NOMO-1 treated with dmso at 0.1 percent for 144 hours (cell line): ENCODE results near the gene MTARC2.

Experiments
- DNase-seq: peaks from one replicate; lab custom pipeline; 2025; ENCODE audit not compliant: unreplicated experiment; lab: John Stamatoyannopoulos, UW

Gene MTARC2

DNA sequence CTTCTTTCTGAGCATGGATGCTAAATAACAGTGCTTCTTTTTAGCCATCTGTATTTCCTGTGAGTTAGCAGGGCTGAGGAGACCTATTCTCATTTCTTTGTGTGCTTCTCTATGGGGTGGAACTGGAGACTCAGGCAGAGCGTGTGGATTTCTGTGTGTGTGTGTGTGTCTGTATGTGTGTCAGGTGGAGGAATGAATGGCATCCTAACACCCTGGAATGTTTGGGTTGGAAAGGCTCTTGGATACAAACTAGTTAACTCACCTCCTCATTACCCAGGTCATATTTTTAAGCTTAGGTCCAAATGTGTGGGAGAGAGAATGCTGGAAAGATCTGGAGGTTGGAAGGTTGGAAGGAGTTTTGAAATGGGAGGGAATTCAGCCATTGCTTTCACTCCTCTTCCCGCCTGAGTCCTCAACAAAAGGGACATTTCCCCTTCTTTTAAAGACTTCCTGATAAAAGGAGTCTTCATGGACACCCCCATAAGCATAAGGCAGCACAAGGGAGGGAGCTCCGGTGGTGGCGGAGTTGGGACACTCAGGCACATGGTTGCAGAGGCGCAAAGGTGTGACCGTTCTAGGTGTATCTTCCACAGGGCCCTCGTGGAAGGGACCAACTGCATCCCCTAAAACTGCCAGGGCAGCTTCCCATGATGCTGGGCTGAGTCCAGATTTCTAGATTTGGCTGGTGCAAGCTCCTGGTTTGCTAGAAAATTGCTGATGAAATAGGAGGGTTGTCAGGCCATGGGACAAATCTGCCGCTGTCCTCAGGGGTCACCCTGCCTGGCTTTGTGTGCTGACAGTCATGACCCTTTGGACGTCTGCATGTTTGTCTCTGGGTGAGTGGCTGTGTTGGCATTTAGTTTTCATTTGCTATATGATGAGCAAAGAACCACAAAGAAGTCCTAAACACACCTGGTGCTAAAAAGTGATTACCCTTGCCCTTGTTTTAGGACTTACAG lies 76.2 kb downstream of the MTARC2 start:
- no peak for DNase-seq

DNA sequence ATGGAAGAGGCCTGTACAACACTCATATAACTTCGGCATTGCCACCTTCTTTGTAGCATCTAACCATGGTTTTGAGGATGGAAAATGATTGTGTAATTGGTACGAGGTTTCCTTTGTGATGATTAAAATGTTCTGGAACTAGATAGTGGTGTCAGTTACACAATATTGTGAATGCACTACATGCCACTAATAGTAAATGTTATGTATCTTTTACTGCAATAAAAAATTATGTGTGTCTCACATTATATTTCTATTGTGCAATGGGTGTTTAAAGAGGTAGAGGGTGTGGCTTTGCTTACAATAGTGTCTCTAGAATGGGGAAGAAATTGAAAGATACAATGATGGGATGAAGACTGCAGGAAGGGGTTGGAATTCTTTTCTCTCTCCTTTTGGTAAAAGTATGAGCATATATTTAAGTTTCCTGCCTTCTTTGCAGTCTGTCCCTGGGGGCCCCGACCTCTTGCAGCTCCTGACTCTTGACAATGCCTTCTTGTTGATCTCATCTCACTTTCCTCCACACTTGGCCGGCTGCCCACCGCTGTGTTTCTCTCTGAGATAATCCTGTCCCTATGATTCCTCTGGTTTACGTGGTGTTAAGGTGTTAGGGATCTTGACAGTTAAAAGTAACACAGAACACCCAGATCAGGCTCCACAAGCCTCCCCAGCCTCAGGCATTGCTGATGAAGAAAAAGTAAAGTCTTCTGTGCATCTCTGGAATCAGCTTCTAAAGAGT lies 77.9 kb downstream of the MTARC2 start:
- DNase-seq, result no peak

DNA sequence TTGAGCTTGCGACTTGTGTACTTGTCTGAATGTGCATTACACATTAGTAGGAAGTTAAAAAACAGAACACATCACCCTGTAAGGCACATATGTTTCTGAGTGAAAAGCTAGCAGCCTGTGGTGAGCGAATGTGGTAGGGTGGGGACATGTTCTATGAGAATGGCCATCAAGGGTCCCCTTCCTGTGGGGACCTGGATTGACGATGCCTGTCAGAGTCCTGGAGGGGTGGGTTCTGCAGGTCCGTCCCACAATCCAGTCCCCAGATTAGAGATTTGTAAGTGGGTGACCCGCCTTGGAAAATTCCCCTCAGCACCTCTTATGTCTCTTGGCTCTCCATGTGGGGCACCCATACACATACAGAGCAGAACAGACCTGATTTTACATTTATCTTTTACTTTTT lies 78.6 kb downstream of the MTARC2 start:
- no peak for DNase-seq

DNA sequence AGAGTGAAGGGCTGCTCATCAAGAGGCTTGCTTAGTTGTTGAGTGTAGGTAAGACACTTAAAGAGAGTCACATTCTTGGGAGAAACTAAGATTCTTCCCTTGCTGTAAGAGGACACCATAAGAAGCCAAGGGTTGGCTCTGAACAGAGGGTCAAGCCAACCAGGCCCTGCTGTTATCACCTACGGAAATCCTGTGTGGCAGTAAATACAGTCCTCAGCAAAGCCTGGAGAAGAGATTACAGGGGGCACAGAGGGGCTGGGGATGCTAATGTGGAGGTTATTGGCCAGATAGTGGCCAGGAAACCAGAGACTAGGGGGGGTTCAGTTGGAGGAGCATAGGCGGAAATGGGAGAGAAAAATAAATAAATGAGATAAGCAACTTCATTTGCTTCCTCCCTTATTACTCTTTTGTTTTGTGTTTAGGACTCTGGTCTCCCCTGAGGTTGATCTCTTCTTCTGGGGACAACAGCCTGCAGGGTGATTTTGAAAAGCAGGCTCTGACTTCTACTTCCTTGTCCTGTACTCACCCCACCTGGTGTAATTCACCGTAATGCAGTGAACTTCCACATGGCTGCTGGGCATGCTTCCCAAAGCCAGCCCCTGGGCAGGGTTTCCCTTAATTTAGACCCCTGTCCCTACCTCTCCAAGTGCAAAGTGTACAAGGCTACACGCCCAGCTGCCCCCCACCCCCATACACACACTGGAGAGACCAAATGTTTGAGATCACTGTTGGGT lies 79.5 kb downstream of the MTARC2 start:
- no peak for DNase-seq

DNA sequence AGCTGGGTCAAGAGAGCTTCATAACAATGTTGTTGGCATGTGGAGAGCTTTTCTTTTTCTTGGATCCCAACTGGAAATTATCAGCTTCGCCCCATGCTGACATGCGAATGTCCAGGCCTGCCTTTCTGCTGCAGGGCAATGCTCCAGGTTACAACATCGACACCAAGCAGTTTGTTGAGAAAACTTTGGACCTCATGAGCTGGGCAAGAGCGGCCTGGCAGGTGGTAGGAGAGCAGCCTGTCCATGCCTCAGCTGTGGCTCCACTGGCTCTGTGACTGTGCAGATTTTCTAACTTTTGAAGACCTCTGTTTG lies 80.0 kb downstream of the MTARC2 start:
- no peak for DNase-seq

DNA sequence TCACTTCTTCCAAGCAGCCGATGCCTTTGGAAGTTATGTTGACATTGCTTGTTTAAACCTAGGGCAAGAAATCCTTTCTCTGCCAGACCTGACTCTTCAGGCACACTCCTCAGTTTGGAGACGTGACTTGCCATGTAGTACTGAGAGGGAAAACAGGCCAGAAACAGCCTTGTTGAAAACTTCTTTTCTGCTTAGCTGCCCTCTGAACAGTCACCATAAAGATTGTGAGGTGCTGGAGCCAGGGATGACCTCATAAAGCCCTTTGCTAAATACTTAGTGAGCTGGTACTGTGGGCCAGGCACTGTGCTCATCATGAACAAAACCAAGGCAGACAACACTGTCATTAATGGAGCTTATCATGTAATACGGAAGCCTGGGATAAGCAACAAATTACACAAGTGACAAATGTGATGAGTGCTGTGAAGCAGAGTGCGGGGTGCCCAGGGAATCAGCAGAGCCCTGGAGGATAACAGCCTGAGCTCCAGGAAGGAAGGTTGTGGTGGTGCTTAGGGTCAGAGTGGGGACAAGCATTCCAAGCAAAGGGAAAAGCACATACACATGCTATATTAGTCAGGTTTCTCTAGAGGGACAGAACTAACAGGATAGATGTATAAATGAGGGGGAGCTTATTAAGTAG lies 80.9 kb downstream of the MTARC2 start:
- no peak for DNase-seq

DNA sequence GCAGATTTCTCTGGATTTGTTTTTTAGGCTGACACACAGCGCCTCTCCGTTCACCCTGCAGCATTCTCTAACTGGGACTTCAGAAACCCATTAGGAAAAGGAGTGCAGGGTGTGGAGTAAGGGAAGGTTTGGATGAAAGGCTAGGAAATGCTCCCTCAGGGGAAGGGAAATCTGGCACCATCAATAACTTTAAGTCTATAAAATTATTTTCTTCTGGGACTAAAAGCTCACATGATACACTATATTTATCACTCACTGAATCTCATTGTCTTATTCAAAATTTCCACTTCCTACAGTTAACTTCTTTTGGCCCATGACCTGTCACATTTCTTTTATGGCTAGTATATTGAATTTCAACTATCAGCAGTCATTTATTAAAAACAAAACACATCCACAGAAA lies 85.3 kb downstream of the MTARC2 start:
- DNase-seq, result no peak
